GM12878 (cell line): ENCODE measurements around the gene STARD8.

Experiments used
- BRCA1 ChIP-seq: IDR thresholded peaks from 2 replicates; pipeline ENCODE4 v1.6.1; 2011; ENCODE audit warnings: low read depth, low read length, improper control_type of control experiment
- CTCF ChIP-seq, 3 experiments: IDR thresholded peaks in 2 of 3; conservative IDR thresholded peaks in 1 of 3; 2 replicates each; pipeline ENCODE4 v1.5.1; 2011; ENCODE audit warnings: low read depth in 3 of 3, low read length in 3 of 3, mild to moderate bottlenecking in 3 of 3, control low read depth in 2 of 3, moderate library complexity in 2 of 3, inconsistent platforms in 1 of 3, mixed read lengths in 1 of 3; ENCODE audit not compliant: control insufficient read depth in 2 of 3, insufficient read depth in 1 of 3; ENCODE audit errors: extremely low read depth in 1 of 3
- ESRRA ChIP-seq: IDR thresholded peaks from 2 replicates; pipeline ENCODE4 v1.6.1; 2012; ENCODE audit warnings: mild to moderate bottlenecking, low read length, improper control_type of control experiment
- NFIC ChIP-seq: IDR thresholded peaks from 2 replicates; pipeline ENCODE4 v1.6.1; 2012; ENCODE audit warnings: low read depth, mild to moderate bottlenecking, inconsistent platforms, low read length, moderate library complexity
- NFYA ChIP-seq: IDR thresholded peaks from 2 replicates; pipeline ENCODE4 v1.6.1; 2011; ENCODE audit warnings: low read depth, mild to moderate bottlenecking, low read length, improper control_type of control experiment, borderline replicate concordance
- SIN3A ChIP-seq: IDR thresholded peaks from 2 replicates; pipeline ENCODE4 v1.6.1; 2012; ENCODE audit warnings: low read depth, low read length, improper control_type of control experiment
- TF ChIP-seq, protein P1 (sequence below): IDR thresholded peaks from 2 replicates; pipeline ENCODE4 v1.6.1; 2011; ENCODE audit warnings: low read depth, mild to moderate bottlenecking, low read length, moderate library complexity, borderline replicate concordance; ENCODE audit errors: extremely low read depth
- TF ChIP-seq, protein P2 (sequence below): fragments of 450-650 bp; IDR thresholded peaks from 2 replicates; pipeline ENCODE4 v1.6.1; 2014; ENCODE audit warnings: mild to moderate bottlenecking

- TF ChIP-seq, protein P1, sequence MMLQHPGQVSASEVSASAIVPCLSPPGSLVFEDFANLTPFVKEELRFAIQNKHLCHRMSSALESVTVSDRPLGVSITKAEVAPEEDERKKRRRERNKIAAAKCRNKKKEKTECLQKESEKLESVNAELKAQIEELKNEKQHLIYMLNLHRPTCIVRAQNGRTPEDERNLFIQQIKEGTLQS = no peak
- TF ChIP-seq CTCF (IDR thresholded peaks at IDR 0.05 in 2 of 3, conservative IDR thresholded peaks at IDR 0.05 in 1 of 3; ENCODE audit: control insufficient read depth in 2 of 3, extremely low read depth in 1 of 3, insufficient read depth in 1 of 3, low read depth in 3 of 3, low read length in 3 of 3) (no peak), SIN3A (no peak), BRCA1 (no peak), NFIC (no peak), NFYA (no peak), ESRRA (no peak)
- TF ChIP-seq, protein P2, sequence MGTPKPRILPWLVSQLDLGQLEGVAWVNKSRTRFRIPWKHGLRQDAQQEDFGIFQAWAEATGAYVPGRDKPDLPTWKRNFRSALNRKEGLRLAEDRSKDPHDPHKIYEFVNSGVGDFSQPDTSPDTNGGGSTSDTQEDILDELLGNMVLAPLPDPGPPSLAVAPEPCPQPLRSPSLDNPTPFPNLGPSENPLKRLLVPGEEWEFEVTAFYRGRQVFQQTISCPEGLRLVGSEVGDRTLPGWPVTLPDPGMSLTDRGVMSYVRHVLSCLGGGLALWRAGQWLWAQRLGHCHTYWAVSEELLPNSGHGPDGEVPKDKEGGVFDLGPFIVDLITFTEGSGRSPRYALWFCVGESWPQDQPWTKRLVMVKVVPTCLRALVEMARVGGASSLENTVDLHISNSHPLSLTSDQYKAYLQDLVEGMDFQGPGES = no peak
These were observed at the start of gene STARD8 for GRCh38 chrX:68647156-68647957.
